Osteoblast (primary cell): Measurements from ENCODE around the gene D2HGDH. TPM values are rescaled to one million over a fixed set of nuclear protein-coding genes. Genes with fewer than 3 reads are reported as not detected.

Experiments used
- DNase-seq: peaks from one replicate; pipeline ENCODE4 v3.0.0; 2011; ENCODE audit warnings: low spot score, mixed read lengths; ENCODE audit not compliant: insufficient read length; ENCODE audit errors: missing footprints
- H2AFZ ChIP-seq: 2 replicates; pipeline ENCODE4 v1.6.0; 2011; ENCODE audit warnings: mild to moderate bottlenecking, low read length
- H3K27ac ChIP-seq: 2 replicates; pipeline ENCODE4 v1.5.1; 2011; ENCODE audit warnings: mild to moderate bottlenecking, low read depth, low read length, moderate library complexity
- H3K27me3 ChIP-seq: 2 replicates; pipeline ENCODE4 v1.6.0; 2012; ENCODE audit warnings: mild to moderate bottlenecking, control low read depth, inconsistent platforms, low read length, moderate library complexity; ENCODE audit not compliant: insufficient read depth
- H3K36me3 ChIP-seq: 2 replicates; pipeline ENCODE4 v1.5.1; 2011; ENCODE audit warnings: mild to moderate bottlenecking, low read length, control low read depth, moderate library complexity; ENCODE audit not compliant: insufficient read depth
- H3K4me1 ChIP-seq: 2 replicates; pipeline ENCODE4 v1.5.1; 2011; ENCODE audit warnings: mild to moderate bottlenecking, low read length, control low read depth, moderate library complexity; ENCODE audit not compliant: insufficient read depth
- H3K4me2 ChIP-seq: 2 replicates; pipeline ENCODE4 v1.6.0; 2011; ENCODE audit warnings: mild to moderate bottlenecking, low read length; ENCODE audit not compliant: insufficient read depth
- H3K4me3 ChIP-seq: fragments of 200-600 bp; sonication (generic); 3 replicates; pipeline ENCODE4 v1.5.1; 2012; ENCODE audit warnings: mild to moderate bottlenecking, low read length, inconsistent platforms; ENCODE audit not compliant: insufficient read depth
- H3K79me2 ChIP-seq: 2 replicates; pipeline ENCODE4 v1.6.0; 2012; ENCODE audit warnings: mild to moderate bottlenecking, low read length, control low read depth, inconsistent platforms; ENCODE audit not compliant: insufficient read depth
- H3K9me3 ChIP-seq: 2 replicates; pipeline ENCODE4 v1.5.1; 2011; ENCODE audit warnings: low read depth, low read length, control low read depth
- H4K20me1 ChIP-seq: 2 replicates; pipeline ENCODE4 v1.6.0; 2012; ENCODE audit warnings: mild to moderate bottlenecking, low read length, control low read depth; ENCODE audit not compliant: insufficient read depth
- CTCF ChIP-seq: IDR thresholded peaks from 2 replicates; pipeline ENCODE4 v1.5.1; 2011; ENCODE audit warnings: mild to moderate bottlenecking, low read depth, low read length, moderate library complexity; ENCODE audit errors: extremely low read depth
- total RNA-seq: library from RNA; depleted of rRNA; stranded (reverse); fragments of >200 nt; gene quantifications from 2 replicates; pipeline ENCODE4 v1.2.3, GENCODE V29; 2012

Gene D2HGDH
- total RNA-seq, 1 donor = 15.6 TPM

GRCh38 chr2:241724975-241725870 lies 9.2 kb upstream of the D2HGDH start:
- no peak for TF ChIP-seq CTCF
- no peak overlapping the region for H3K27ac ChIP-seq
- H4K20me1 ChIP-seq = no peaks in the 10 kb centered on the region
- no peaks in the 10 kb centered on the region for H3K79me2 ChIP-seq
- peak; percentile 73 for DNase-seq
- peaks cover 6% of the 10 kb centered on the region for H3K9me3 ChIP-seq
- no peak overlapping the region for H3K4me3 ChIP-seq
- no peak overlapping the region for H2AFZ ChIP-seq
- no peaks in the 10 kb centered on the region for H3K27me3 ChIP-seq
- H3K4me1 ChIP-seq = no peaks in the 10 kb centered on the region
- peaks cover 29% of the 10 kb centered on the region for H3K36me3 ChIP-seq
- no peak overlapping the region for H3K4me2 ChIP-seq

- Histone ChIP-seq H4K20me1 (no peaks in the 10 kb centered on the region), H3K4me3 (no peak overlapping the region), H3K9me3 (peaks cover 6% of the 10 kb centered on the region), H3K27ac (no peak overlapping the region), H3K4me1 (no peaks in the 10 kb centered on the region), H3K79me2 (no peaks in the 10 kb centered on the region), H3K36me3 (peaks cover 19% of the 10 kb centered on the region), H3K4me2 (no peak overlapping the region), H3K27me3 (no peaks in the 10 kb centered on the region), H2AFZ (no peak overlapping the region)
- peak; percentile 79 for DNase-seq
- TF ChIP-seq CTCF = no peak
These were observed 8.0 kb upstream of the D2HGDH start for GRCh38 chr2:241726459-241726858.

GRCh38 chr2:241728000-241728399 lies 6.4 kb upstream of the D2HGDH start:
- H3K9me3 ChIP-seq = peaks cover 4% of the 10 kb centered on the region
- H2AFZ ChIP-seq = no peak overlapping the region
- no peak overlapping the region for H3K27ac ChIP-seq
- H3K4me1 ChIP-seq = no peaks in the 10 kb centered on the region
- H3K36me3 ChIP-seq = peaks cover 6% of the 10 kb centered on the region
- no peak for TF ChIP-seq CTCF
- H3K27me3 ChIP-seq = no peaks in the 10 kb centered on the region
- DNase-seq = peak; percentile 87
- no peaks in the 10 kb centered on the region for H3K79me2 ChIP-seq
- no peak overlapping the region for H3K4me3 ChIP-seq
- H3K4me2 ChIP-seq = no peak overlapping the region
- no peaks in the 10 kb centered on the region for H4K20me1 ChIP-seq

GRCh38 chr2:241728627-241729026 lies 5.8 kb upstream of the D2HGDH start:
- TF ChIP-seq CTCF = no peak

More at GRCh38 chr2:241728627-241729026, 5.8 kb upstream of the D2HGDH start:
- Histone ChIP-seq H3K27ac (no peak overlapping the region), H2AFZ (no peak overlapping the region), H3K27me3 (no peaks in the 10 kb centered on the region), H4K20me1 (no peaks in the 10 kb centered on the region), H3K4me2 (no peak overlapping the region), H3K4me3 (no peak overlapping the region), H3K36me3 (peaks cover under 1% of the 10 kb centered on the region), H3K9me3 (no peaks in the 10 kb centered on the region), H3K79me2 (no peaks in the 10 kb centered on the region), H3K4me1 (no peaks in the 10 kb centered on the region)
- no peak for DNase-seq
